Mesenchymal stem cell (in vitro differentiated cells and primary cell): Measurements from ENCODE around the gene ABCA2.

Experiments
- DNase-seq: peaks from one replicate; pipeline ENCODE4 v3.0.0-alpha.2; 2013
- H2AFZ ChIP-seq: one replicate; pipeline ENCODE4 v1.6.1; 2013; ENCODE audit warnings: low read depth, mild to moderate bottlenecking, control low read depth, inconsistent platforms, low read length, moderate library complexity
- H2AK5ac ChIP-seq: 2 replicates; pipeline ENCODE4 v1.6.1; 2013; ENCODE audit warnings: low read length, moderate library complexity, mild to moderate bottlenecking, inconsistent platforms; ENCODE audit not compliant: severe bottlenecking
- H2BK120ac ChIP-seq: one replicate; pipeline ENCODE4 v1.6.1; 2013; ENCODE audit warnings: low read depth, mild to moderate bottlenecking, inconsistent platforms, low read length, moderate library complexity
- H2BK12ac ChIP-seq, 2 experiments: one replicate each; pipeline ENCODE4 v1.6.1; 2013; ENCODE audit warnings: inconsistent platforms in 2 of 2, low read length in 2 of 2, mild to moderate bottlenecking in 2 of 2, moderate library complexity in 2 of 2, control low read depth in 1 of 2
- H2BK15ac ChIP-seq: one replicate; pipeline ENCODE4 v1.6.1; 2013; ENCODE audit warnings: mild to moderate bottlenecking, low read depth, inconsistent platforms; ENCODE audit not compliant: poor library complexity, severe bottlenecking
- H2BK5ac ChIP-seq: 2 replicates; pipeline ENCODE4 v1.6.1; 2013; ENCODE audit warnings: low read depth, mild to moderate bottlenecking, low read length, control low read depth, inconsistent platforms; ENCODE audit not compliant: poor library complexity, severe bottlenecking
- H3K14ac ChIP-seq, 2 experiments: one replicate each; pipeline ENCODE4 v1.6.1; 2013; ENCODE audit warnings: inconsistent platforms in 2 of 2, low read length in 2 of 2, control low read depth in 1 of 2, mild to moderate bottlenecking in 1 of 2, moderate library complexity in 1 of 2
- H3K18ac ChIP-seq, 2 experiments: one replicate each; pipeline ENCODE4 v1.6.1; 2013; ENCODE audit warnings: inconsistent platforms in 2 of 2, low read length in 2 of 2, control low read depth in 1 of 2, low read depth in 1 of 2, mild to moderate bottlenecking in 1 of 2
- H3K23ac ChIP-seq, 2 experiments: one replicate each; pipeline ENCODE4 v1.6.1; 2013; ENCODE audit warnings: inconsistent platforms in 2 of 2, low read length in 2 of 2, mild to moderate bottlenecking in 2 of 2, moderate library complexity in 2 of 2, control low read depth in 1 of 2
- H3K27ac ChIP-seq: 2 replicates; pipeline ENCODE4 v1.5.1; 2013; ENCODE audit warnings: mild to moderate bottlenecking, moderate library complexity, low read length, control low read depth, inconsistent platforms; ENCODE audit not compliant: poor library complexity, severe bottlenecking
- H3K27me3 ChIP-seq, 2 experiments: 2 replicates each; pipeline versions ENCODE4 v1.6.1 to v1.7.0; 2013; ENCODE audit warnings: low read length in 2 of 2, mild to moderate bottlenecking in 2 of 2, moderate library complexity in 2 of 2, control low read depth in 1 of 2, inconsistent platforms in 1 of 2; ENCODE audit not compliant: control insufficient read depth in 1 of 2, insufficient read depth in 1 of 2
- H3K36me3 ChIP-seq, 2 experiments: 2 replicates each; pipeline versions ENCODE4 v1.6.1 to v1.7.0; 2013; ENCODE audit warnings: low read length in 2 of 2, control low read depth in 1 of 2, inconsistent platforms in 1 of 2, low read depth in 1 of 2, mild to moderate bottlenecking in 1 of 2; ENCODE audit not compliant: insufficient read depth in 2 of 2, control insufficient read depth in 1 of 2
- H3K4ac ChIP-seq, 2 experiments: one replicate each; pipeline ENCODE4 v1.6.1; 2013; ENCODE audit warnings: inconsistent platforms in 2 of 2, low read length in 2 of 2, mild to moderate bottlenecking in 2 of 2, moderate library complexity in 2 of 2, control low read depth in 1 of 2, low read depth in 1 of 2
- H3K4me1 ChIP-seq: 2 replicates; pipeline ENCODE4 v1.6.1; 2013; ENCODE audit warnings: low read depth, low read length, control low read depth; ENCODE audit not compliant: control insufficient read depth, insufficient read depth
- H3K4me2 ChIP-seq: 2 replicates; pipeline ENCODE4 v1.6.1; 2013; ENCODE audit warnings: low read length, mild to moderate bottlenecking, inconsistent platforms; ENCODE audit not compliant: poor library complexity, severe bottlenecking
- H3K4me3 ChIP-seq, 2 experiments: 2 replicates each; pipeline versions ENCODE4 v1.5.1 to v1.7.0; 2013; ENCODE audit warnings: low read length in 2 of 2, mild to moderate bottlenecking in 2 of 2, control low read depth in 1 of 2, low read depth in 1 of 2; ENCODE audit not compliant: insufficient read depth in 1 of 2
- H3K79me1 ChIP-seq: replicated peaks from 2 replicates; pipeline ENCODE4 v1.6.1; 2013; ENCODE audit warnings: mild to moderate bottlenecking, control low read depth, low read length, inconsistent platforms; ENCODE audit not compliant: poor library complexity, severe bottlenecking
- H3K9ac ChIP-seq: 2 replicates; pipeline ENCODE4 v1.7.0; 2013; ENCODE audit warnings: mild to moderate bottlenecking, low read length, moderate library complexity
- H3K9me3 ChIP-seq: 2 replicates; pipeline ENCODE4 v1.7.0; 2013; ENCODE audit warnings: mild to moderate bottlenecking, low read length; ENCODE audit not compliant: control insufficient read depth
- H4K8ac ChIP-seq: one replicate; pipeline ENCODE4 v1.6.1; 2013; ENCODE audit warnings: inconsistent platforms, mild to moderate bottlenecking, low read length, moderate library complexity
- H4K91ac ChIP-seq: one replicate; pipeline ENCODE4 v1.6.1; 2013; ENCODE audit warnings: mild to moderate bottlenecking, low read length, inconsistent platforms
- WGBS: methylation state at CpG from one replicate; pipeline ENCODE4 v1.1.7; 2013; ENCODE audit warnings: mixed read lengths; 5-methylcytosine and 5-hydroxymethylcytosine counted together

The ABCA2 gene

DNA sequence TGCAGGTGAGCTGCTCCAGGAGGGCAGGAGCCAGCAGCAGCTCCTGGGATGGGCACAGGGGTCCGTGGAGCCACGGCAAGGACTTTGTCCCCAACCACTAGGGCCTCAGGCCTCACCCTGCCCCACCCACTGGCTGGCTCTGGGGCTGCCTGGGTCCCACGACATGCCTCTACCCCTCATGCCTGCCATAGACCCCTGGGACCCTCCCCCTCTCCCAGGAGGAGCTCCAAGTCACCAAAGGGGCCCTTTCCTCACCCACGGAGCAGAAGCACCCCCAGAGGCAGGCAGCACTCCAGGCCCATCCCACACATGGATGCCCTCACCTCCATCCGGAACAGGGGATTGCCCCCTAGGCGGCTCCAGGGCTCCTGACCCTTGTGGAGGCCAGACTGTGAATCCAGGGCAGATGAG is 6.5 kb downstream of the ABCA2 start:
- Histone ChIP-seq H2AFZ (no peak overlapping the region), H3K4me2 (no peak overlapping the region), H3K4me1 (peaks cover 20% of the 10 kb centered on the region), H2BK5ac (no peak overlapping the region), H3K23ac (no peak overlapping the region), H3K4ac (no peak overlapping the region), H3K14ac (no peak overlapping the region), H3K79me1 (no peaks in the 10 kb centered on the region), H3K27ac (no peak overlapping the region), H3K4me3 (no peak overlapping the region), H4K8ac (no peak overlapping the region), H2AK5ac (no peak overlapping the region), H2BK15ac (no peak overlapping the region), H4K91ac (no peak overlapping the region), H2BK12ac (no peak overlapping the region), H3K9ac (no peak overlapping the region), H3K9me3 (no peaks in the 10 kb centered on the region), H2BK120ac (no peak overlapping the region), H3K36me3 (peaks cover 8 to 38% of the 10 kb centered on the region in 2 experiments), H3K27me3 (no peaks in the 10 kb centered on the region), H3K18ac (no peak overlapping the region)
- WGBS = 91% methylated on average over 6 of the region's 6 CpGs
- no peak for DNase-seq

DNA sequence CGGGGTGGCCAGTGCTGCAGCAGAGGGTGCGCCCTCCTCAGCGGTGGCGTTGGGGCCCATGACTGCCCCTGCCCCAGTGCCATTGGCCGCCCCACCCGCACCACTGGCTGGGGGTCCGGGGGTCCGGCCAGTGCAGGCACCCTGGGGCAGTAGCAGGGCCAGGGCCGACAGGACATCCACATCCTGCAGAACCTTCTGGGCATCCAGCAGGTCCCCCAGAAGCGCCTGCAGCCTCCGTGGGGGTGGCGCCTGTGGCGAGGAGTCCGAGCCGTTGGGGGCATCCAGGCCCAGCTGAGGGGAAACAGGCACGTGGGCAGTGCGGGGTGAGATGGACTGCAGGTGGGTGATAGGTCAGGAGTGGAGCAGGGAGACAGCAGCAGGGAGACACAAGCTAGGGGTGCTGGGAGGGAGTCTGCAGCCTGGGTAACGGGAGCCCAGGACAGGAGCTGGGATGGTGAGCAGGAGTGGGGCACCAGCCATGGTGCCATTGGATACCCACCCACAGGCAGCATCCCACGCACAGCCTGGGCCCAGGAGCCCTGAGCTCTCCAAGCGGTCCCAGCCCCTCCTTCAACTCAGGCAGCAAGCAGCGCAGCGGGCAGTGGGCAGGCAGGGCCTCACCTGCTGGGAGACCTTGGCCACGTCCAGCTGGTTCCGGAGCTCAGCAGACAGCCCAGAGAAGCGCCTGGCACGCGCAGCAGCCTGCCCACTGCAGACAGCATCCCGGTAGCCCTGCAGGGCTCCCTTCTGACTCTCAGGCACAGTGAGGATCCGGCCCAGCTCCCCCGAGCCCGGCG is 7.1 kb downstream of the ABCA2 start:
- H3K9ac ChIP-seq = no peak overlapping the region

DNA sequence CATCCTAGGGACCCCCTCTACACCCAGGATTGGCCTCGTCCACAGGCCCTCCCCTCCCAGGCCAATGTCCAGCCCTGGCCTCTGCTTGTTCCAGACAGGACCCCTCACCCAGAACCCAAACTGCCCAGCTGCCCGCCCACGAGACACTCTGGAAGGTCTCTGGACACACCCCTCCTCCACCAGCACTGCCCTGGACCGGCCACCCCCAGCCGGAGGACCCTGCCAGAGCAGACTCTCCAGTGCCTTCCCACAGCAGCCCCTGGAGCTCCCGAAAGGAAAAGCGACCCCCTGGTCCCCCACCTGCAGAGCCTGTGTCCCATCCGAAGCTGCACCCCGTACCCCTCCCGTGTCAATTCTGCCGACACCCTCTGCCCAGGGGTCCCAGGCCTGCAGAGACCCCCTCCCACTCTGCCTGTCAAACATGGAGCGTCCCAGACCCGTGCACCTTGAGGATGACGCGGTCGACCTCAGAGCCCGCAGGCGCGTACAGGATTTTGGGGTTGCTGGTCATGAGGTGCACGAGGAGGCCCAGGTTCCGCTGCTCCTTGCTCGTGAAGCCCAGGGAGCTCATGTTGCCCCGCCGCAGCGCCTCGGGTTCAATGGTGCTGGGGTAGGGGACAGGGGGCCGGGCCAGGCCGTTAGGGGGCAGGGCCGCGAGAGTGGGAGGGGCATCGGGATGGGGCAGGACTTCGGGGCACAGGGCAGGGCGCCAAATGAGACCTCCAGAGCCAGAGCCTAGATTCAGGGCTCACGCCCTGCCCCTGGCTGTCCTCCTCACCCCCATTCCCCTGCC is 8.0 kb downstream of the ABCA2 start:
- no peak overlapping the region for H2BK15ac ChIP-seq
- H2BK5ac ChIP-seq = no peak overlapping the region
- H3K4me1 ChIP-seq = peaks cover 13% of the 10 kb centered on the region
- no peaks in the 10 kb centered on the region for H3K9me3 ChIP-seq
- no peak overlapping the region for H2BK120ac ChIP-seq
- H3K23ac ChIP-seq = no peak overlapping the region
- WGBS = 92% methylated on average over 32 of the region's 34 CpGs
- H3K18ac ChIP-seq = no peak overlapping the region
- no peak for DNase-seq
- H3K79me1 ChIP-seq = no peaks in the 10 kb centered on the region
- H3K27me3 ChIP-seq = no peaks in the 10 kb centered on the region
- H3K4me3 ChIP-seq = no peak overlapping the region
- no peak overlapping the region for H3K27ac ChIP-seq
- H3K9ac ChIP-seq = no peak overlapping the region
- H3K4ac ChIP-seq = no peak overlapping the region
- H4K91ac ChIP-seq = no peak overlapping the region
- H2AK5ac ChIP-seq = no peak overlapping the region
- no peak overlapping the region for H3K4me2 ChIP-seq
- H3K14ac ChIP-seq = no peak overlapping the region
- peaks cover 12 to 53% of the 10 kb centered on the region in 2 experiments for H3K36me3 ChIP-seq
- no peak overlapping the region for H4K8ac ChIP-seq
- no peak overlapping the region for H2AFZ ChIP-seq
- H2BK12ac ChIP-seq = no peak overlapping the region

More for the DNA sequence above, 7.1 kb downstream of the ABCA2 start:
- H3K9me3 ChIP-seq = no peaks in the 10 kb centered on the region
- no peak overlapping the region for H4K91ac ChIP-seq
- no peak overlapping the region for H3K4me2 ChIP-seq
- no peak overlapping the region for H2BK5ac ChIP-seq
- H3K79me1 ChIP-seq = no peaks in the 10 kb centered on the region
- no peak for DNase-seq
- H2BK12ac ChIP-seq = no peak overlapping the region
- H2BK15ac ChIP-seq = no peak overlapping the region
- peaks cover 11 to 44% of the 10 kb centered on the region in 2 experiments for H3K36me3 ChIP-seq
- no peaks in the 10 kb centered on the region for H3K27me3 ChIP-seq
- no peak overlapping the region for H3K14ac ChIP-seq
- no peak overlapping the region for H3K4ac ChIP-seq
- no peak overlapping the region for H3K27ac ChIP-seq
- WGBS = 93% methylated on average over 32 of the region's 32 CpGs
- H3K4me3 ChIP-seq = no peak overlapping the region
- H2AK5ac ChIP-seq = no peak overlapping the region
- no peak overlapping the region for H2AFZ ChIP-seq
- no peak overlapping the region for H3K18ac ChIP-seq
- H4K8ac ChIP-seq = no peak overlapping the region
- H2BK120ac ChIP-seq = no peak overlapping the region
- H3K4me1 ChIP-seq = peaks cover 18% of the 10 kb centered on the region
- H3K23ac ChIP-seq = no peak overlapping the region
